PC-3 (cell line): Measurements from ENCODE around the gene DQX1.

Experiments used
- EZH2 ChIP-seq: fragments of 300-600 bp; sonication (generic); IDR thresholded peaks from one replicate; pipeline ENCODE4 v1.6.1; 2017; ENCODE audit warnings: antibody characterized with exemption, mild to moderate bottlenecking, low read length; ENCODE audit not compliant: unreplicated experiment
- EZH2phosphoT487 ChIP-seq: fragments of 300-600 bp; sonication (generic); IDR thresholded peaks from 2 replicates; pipeline ENCODE4 v1.6.1; 2018; ENCODE audit warnings: mild to moderate bottlenecking, antibody characterized with exemption, low read length, borderline replicate concordance
- TF ChIP-seq, protein P1 (sequence below): fragments of 300-600 bp; sonication (generic); conservative IDR thresholded peaks from 2 replicates; pipeline ENCODE4 v1.5.1; 2017; ENCODE audit warnings: antibody characterized with exemption, low read depth, mild to moderate bottlenecking, low read length

- TF ChIP-seq, protein P1, sequence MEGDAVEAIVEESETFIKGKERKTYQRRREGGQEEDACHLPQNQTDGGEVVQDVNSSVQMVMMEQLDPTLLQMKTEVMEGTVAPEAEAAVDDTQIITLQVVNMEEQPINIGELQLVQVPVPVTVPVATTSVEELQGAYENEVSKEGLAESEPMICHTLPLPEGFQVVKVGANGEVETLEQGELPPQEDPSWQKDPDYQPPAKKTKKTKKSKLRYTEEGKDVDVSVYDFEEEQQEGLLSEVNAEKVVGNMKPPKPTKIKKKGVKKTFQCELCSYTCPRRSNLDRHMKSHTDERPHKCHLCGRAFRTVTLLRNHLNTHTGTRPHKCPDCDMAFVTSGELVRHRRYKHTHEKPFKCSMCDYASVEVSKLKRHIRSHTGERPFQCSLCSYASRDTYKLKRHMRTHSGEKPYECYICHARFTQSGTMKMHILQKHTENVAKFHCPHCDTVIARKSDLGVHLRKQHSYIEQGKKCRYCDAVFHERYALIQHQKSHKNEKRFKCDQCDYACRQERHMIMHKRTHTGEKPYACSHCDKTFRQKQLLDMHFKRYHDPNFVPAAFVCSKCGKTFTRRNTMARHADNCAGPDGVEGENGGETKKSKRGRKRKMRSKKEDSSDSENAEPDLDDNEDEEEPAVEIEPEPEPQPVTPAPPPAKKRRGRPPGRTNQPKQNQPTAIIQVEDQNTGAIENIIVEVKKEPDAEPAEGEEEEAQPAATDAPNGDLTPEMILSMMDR = no peak
- TF ChIP-seq EZH2 = no peak
- TF ChIP-seq EZH2phosphoT487 = no peak
These were observed 7.4 kb upstream of the DQX1 start for GRCh38 chr2:74533464-74533863.
